Testis (tissue), 3 donors: Measurements from ENCODE around the gene ZFY. TPM values are rescaled to one million over a fixed set of nuclear protein-coding genes. Genes with fewer than 3 reads are reported as not detected.
"Not testable (repeated sequence)": the region's sequence is repeated elsewhere in the genome, so short reads cannot be mapped to it uniquely, and the experiment has no call there.

Experiments used
- DNase-seq: peaks from one replicate; pipeline ENCODE4 v3.0.0-alpha.2; 2019
- H3K27ac ChIP-seq, 2 donors: fragments of 200-600 bp; sonication (generic); one replicate each; pipeline ENCODE4 v1.5.1; 2019
- H3K27me3 ChIP-seq: fragments of 200-600 bp; sonication (generic); one replicate; pipeline ENCODE4 v1.5.1; 2019
- H3K36me3 ChIP-seq: fragments of 200-600 bp; sonication (generic); one replicate; pipeline ENCODE4 v1.5.1; 2017; ENCODE audit warnings: low read depth; ENCODE audit errors: missing control alignments
- H3K4me1 ChIP-seq: fragments of 200-600 bp; sonication (generic); one replicate; pipeline ENCODE4 v1.5.1; 2019
- H3K4me3 ChIP-seq, 2 donors: fragments of 200-600 bp; sonication (generic); one replicate each; pipeline ENCODE4 v1.5.1; 2017 to 2019
- H3K9me3 ChIP-seq: fragments of 200-600 bp; sonication (generic); one replicate; pipeline ENCODE4 v1.5.1; 2017
- CTCF ChIP-seq, 3 experiments: fragments of 450-650 bp in 2 of 3; fragments of 200-600 bp in 1 of 3; sonication (generic) in 1 of 3; IDR thresholded peaks; one replicate each; pipeline ENCODE4 v1.5.1; 2016 to 2019; ENCODE audit warnings: antibody characterized with exemption in 3 of 3, mild to moderate bottlenecking in 2 of 3, moderate library complexity in 1 of 3
- POLR2A ChIP-seq: fragments of 450-650 bp; IDR thresholded peaks from one replicate; pipeline ENCODE4 v1.6.1; 2017; ENCODE audit warnings: antibody characterized with exemption, mild to moderate bottlenecking, moderate library complexity
- WGBS, 2 donors: methylation state at CpG; one replicate each; pipeline ENCODE4 v1.1.5; 2018; 5-methylcytosine and 5-hydroxymethylcytosine counted together
- intact Hi-C: fragments of 100-400 bp; cut with DNase I; formaldehyde crosslinking; loops from one replicate; pipeline ENCODE4 v1.15.1; 2023; ENCODE audit warnings: low total_unique reads
- polyA plus RNA-seq: library from polyadenylated mRNA; stranded (reverse); fragments of 350-450 nt; fragmentation: Illumina TruSeq; extraction: RNeasy Lipid Tissue Mini Kit (QIAGEN cat#74804); gene quantifications from one replicate; pipeline ENCODE4 v1.2.3, GENCODE V29; 2014; ENCODE audit warnings: low read depth, low replicate concordance; ENCODE audit not compliant: insufficient read depth
- total RNA-seq, 2 donors: library from RNA; depleted of rRNA; stranded (reverse); fragments of >200 nt; gene quantifications; one replicate each; pipeline ENCODE4 v1.2.3, GENCODE V29; 2016

Gene ZFY
- total and polyA plus RNA-seq, 3 donors from 2014 or later, result 9.7 to 13.7 (median 11.3) TPM

GRCh38 chrY:3003516-3003830, 68.3 kb downstream of the ZFY start:
- DNase-seq, result no peak
- WGBS, 2 donors, result 29 to 30% methylated on average over 3 of the region's 3 CpGs
- peak overlapping the region; percentile 42 to 53 for H3K4me3 ChIP-seq
- no peaks in the 10 kb centered on the region for H3K27me3 ChIP-seq
- H3K36me3 ChIP-seq, result no peaks in the 10 kb centered on the region
- peak overlapping the region; percentile 76 to 83 for H3K27ac ChIP-seq
- no peaks in the 10 kb centered on the region for H3K4me1 ChIP-seq
- H3K9me3 ChIP-seq, result no peaks in the 10 kb centered on the region
- no peak for TF ChIP-seq CTCF (IDR thresholded peaks at IDR 0.05)
- TF ChIP-seq POLR2A, result no peak
- intact Hi-C loops, result no loop called here

DNA sequence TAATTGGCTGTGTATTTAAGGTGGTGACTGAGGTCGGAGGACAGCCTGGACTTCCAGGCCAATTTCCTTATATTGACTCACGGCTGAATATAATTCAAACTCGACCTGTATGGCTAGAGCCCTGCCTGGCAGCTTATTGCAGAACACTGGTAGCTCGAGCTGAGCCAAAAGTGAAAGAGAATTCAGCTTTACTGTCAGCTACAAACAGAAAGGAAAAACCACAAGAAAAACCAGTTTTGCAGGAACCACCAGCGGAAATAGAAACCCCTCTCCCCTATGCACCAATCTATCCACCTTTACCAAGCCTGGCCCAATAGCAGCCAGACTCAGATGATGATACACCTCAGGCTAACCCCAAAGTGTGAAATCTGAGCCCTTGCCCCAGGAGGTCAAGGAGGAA, 68.7 kb downstream of the ZFY start:
- Histone ChIP-seq H3K27ac (peak overlapping the region; percentile 76 to 83), H3K4me1 (no peaks in the 10 kb centered on the region), H3K36me3 (no peaks in the 10 kb centered on the region), H3K9me3 (no peaks in the 10 kb centered on the region), H3K4me3 (peak overlapping the region; percentile 42 to 53), H3K27me3 (no peaks in the 10 kb centered on the region)
- no peak for TF ChIP-seq POLR2A
- no peak for TF ChIP-seq CTCF (IDR thresholded peaks at IDR 0.05)
- intact Hi-C loops, result no loop called here
- DNase-seq, result no peak
- 19 to 43% methylated on average over 5 of the region's 5 CpGs for WGBS, 2 donors

GRCh38 chrY:3006031-3006430, 70.8 kb downstream of the ZFY start:
- H3K27ac ChIP-seq, H3K36me3 ChIP-seq, H3K4me1 ChIP-seq, H3K4me3 ChIP-seq, DNase-seq, H3K9me3 ChIP-seq, H3K27me3 ChIP-seq, intact Hi-C loops: not testable (repeated sequence)
- 63 to 75% methylated on average over 2 of the region's 2 CpGs for WGBS, 2 donors

DNA sequence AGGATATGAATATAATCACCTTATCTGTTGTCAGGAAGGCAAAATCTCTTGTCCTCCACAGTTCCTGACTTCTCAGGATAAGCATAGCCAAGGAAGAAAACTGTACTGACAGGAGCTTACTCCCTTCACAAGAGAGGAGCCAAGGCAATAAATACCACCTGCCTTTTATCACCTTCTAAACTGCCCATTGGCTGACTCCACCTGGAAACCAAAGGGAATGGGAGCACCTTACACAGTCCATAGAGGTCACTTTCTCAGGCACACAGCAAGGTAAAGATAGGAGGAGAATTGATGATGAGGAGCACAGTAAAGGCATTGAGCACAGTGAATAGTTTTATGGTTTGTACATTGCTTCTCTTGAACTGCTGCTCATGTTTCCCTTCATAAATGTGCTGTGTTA, 72.8 kb downstream of the ZFY start:
- no peak for TF ChIP-seq POLR2A
- TF ChIP-seq CTCF (IDR thresholded peaks at IDR 0.05), result no peak
- Histone ChIP-seq H3K4me1 (no peaks in the 10 kb centered on the region), H3K27ac (no peak overlapping the region), H3K9me3 (no peaks in the 10 kb centered on the region), H3K4me3 (no peak overlapping the region), H3K36me3 (no peaks in the 10 kb centered on the region), H3K27me3 (no peaks in the 10 kb centered on the region)
- intact Hi-C loops, result no loop called here
- no peak for DNase-seq

- no peak for DNase-seq
- Histone ChIP-seq H3K36me3 (no peaks in the 10 kb centered on the region), H3K4me1 (no peaks in the 10 kb centered on the region), H3K27ac (no peak overlapping the region), H3K9me3 (no peaks in the 10 kb centered on the region), H3K27me3 (no peaks in the 10 kb centered on the region), H3K4me3 (no peak overlapping the region)
- intact Hi-C loops, result no loop called here
- TF ChIP-seq POLR2A (no peak), CTCF (IDR thresholded peaks at IDR 0.05) (no peak)
- WGBS, 2 donors, result 61 to 85% methylated on average over 4 of the region's 4 CpGs
Observed at GRCh38 chrY:3012226-3012625, 77.0 kb downstream of the ZFY start.
